IPS-18a (cell line): Measurements from ENCODE around the gene VAX1.

Experiments
- H3K27ac ChIP-seq: one replicate; pipeline ENCODE4 v1.5.1; 2013; ENCODE audit warnings: low read length
- H3K27me3 ChIP-seq: one replicate; pipeline ENCODE4 v1.6.1; 2013; ENCODE audit warnings: mild to moderate bottlenecking, low read length; ENCODE audit not compliant: control insufficient read depth, insufficient read depth
- H3K36me3 ChIP-seq: one replicate; pipeline ENCODE4 v1.6.1; 2013; ENCODE audit warnings: low read depth, low read length; ENCODE audit not compliant: control insufficient read depth
- H3K4me1 ChIP-seq: one replicate; pipeline ENCODE4 v1.6.1; 2013; ENCODE audit warnings: low read depth, low read length; ENCODE audit not compliant: control insufficient read depth
- H3K4me3 ChIP-seq: one replicate; pipeline ENCODE4 v1.5.1; 2013; ENCODE audit warnings: low read length
- H3K9ac ChIP-seq: one replicate; pipeline ENCODE4 v1.6.1; 2013; ENCODE audit warnings: mild to moderate bottlenecking, low read length, moderate library complexity
- H3K9me3 ChIP-seq: one replicate; pipeline ENCODE4 v1.6.1; 2013; ENCODE audit warnings: low read depth, low read length; ENCODE audit not compliant: control insufficient read depth

VAX1 gene

DNA sequence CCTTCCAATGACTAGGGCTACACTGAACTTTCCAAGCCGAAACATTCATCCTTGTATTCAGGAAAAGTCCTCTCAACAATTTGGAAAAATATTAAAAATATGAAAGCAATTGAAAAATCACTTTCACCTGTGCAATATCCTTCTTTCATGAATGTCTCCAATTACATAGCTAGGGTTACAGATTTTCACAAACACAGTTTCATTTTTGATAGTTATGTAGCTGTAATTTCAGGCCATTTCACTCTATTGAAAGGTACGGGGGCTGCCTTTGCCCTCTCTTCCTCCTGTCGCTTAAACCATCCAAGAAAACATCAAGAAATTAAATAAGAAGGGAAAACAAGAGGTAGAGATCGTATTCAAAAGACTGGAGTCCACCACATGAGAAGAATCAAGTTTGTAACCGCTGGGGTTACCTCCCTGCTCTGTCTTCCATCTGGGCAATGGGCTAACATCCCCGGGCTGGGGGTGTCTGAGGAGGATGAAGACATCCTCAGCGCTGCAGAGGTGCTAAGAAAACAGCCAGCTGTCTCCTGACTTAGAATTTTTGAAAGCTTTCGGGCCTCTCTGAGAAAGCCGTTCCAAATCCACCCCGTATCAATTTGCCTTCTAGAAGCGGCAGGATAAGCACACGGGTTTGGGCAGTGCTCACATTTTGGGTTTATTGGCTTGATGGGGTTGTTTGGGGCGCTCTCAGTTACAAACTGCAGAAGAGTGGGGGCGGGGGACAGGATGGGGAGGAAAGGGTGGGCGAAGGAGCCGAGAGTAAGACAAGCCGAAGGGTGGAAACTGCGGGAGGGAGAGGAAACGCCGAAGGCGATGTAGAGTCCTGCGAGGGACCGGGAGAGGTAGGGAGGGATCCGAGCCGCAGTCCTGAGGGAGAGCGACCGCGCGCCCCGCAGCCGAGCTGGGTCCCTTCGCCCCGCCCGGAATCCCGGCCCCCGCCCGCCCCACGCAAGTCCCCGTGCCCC is 24.3 kb upstream of the VAX1 start:
- H3K27me3 ChIP-seq, result peaks cover 100% of the 10 kb centered on the region
- H3K4me3 ChIP-seq, result peak overlapping the region; percentile 12
- H3K36me3 ChIP-seq, result no peaks in the 10 kb centered on the region
- H3K27ac ChIP-seq, result no peak overlapping the region
- H3K9me3 ChIP-seq, result no peaks in the 10 kb centered on the region
- no peak overlapping the region for H3K9ac ChIP-seq
- H3K4me1 ChIP-seq, result peaks cover 27% of the 10 kb centered on the region

DNA sequence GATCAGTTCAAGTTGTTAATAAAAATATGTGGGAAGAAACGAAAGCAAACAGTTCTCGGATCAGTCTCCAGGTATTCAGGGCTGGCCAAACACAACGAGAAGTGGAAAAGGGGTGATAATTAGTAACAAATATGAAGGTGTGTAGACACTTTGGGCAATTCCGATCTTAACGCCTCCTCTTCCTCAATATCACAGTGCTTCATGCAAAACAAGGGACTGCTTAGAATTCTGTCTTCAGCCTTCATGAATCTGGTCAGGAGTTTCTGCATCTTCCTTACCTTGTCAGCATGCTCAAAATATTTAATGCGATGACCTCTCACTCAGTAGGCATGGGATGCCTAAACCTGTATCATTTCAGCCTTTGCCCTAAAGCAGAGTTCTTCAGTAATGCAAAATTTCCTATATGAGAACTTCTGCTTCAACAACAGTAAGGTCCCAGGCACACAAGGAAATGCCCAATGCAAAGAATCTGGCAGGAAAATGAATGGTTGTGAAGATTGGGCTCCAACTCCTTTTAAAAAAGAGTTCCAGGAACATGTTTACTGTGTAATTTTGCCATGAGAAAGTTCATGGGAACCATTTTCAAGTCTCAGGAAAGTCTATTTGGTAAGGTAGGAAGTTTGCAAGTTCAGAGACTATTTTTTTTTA is 23.4 kb upstream of the VAX1 start:
- Histone ChIP-seq H3K9me3 (no peaks in the 10 kb centered on the region), H3K4me1 (peaks cover 27% of the 10 kb centered on the region), H3K36me3 (no peaks in the 10 kb centered on the region), H3K4me3 (no peak overlapping the region), H3K27ac (no peak overlapping the region), H3K9ac (no peak overlapping the region), H3K27me3 (peaks cover 100% of the 10 kb centered on the region)

- Histone ChIP-seq H3K9me3 (no peaks in the 10 kb centered on the region), H3K36me3 (no peaks in the 10 kb centered on the region), H3K27me3 (peaks cover 100% of the 10 kb centered on the region), H3K27ac (no peak overlapping the region), H3K4me1 (peaks cover 27% of the 10 kb centered on the region), H3K9ac (peak overlapping the region; percentile 1), H3K4me3 (no peak overlapping the region)
Measured at GRCh38 chr10:117160567-117160966, 22.5 kb upstream of the VAX1 start.

DNA sequence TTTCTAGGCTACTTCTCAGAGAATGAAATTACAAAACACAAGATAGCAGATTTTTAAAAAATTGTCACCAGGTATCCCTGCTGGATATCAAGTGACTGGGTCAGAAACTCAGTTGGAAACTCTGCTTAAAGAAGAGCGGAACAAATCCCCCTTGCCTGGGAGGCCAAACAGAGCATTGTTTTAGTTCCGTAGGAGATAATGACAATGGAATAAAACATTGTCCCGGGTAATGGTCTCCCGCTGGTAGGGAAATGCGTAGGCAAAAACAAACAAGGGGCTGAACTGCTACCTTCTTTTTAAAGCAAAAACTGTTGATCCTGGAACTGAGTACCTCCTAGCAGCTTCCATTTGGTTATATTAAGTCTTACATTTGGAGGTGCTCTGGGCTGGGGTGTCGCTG is 21.3 kb upstream of the VAX1 start:
- Histone ChIP-seq H3K27me3 (peaks cover 100% of the 10 kb centered on the region), H3K9me3 (no peaks in the 10 kb centered on the region), H3K4me3 (peak overlapping the region; percentile 28), H3K9ac (no peak overlapping the region), H3K36me3 (no peaks in the 10 kb centered on the region), H3K27ac (no peak overlapping the region), H3K4me1 (peaks cover 27% of the 10 kb centered on the region)

GRCh38 chr10:117158297-117158696 is 20.2 kb upstream of the VAX1 start:
- Histone ChIP-seq H3K4me3 (no peak overlapping the region), H3K27me3 (peaks cover 100% of the 10 kb centered on the region), H3K36me3 (no peaks in the 10 kb centered on the region), H3K9me3 (no peaks in the 10 kb centered on the region), H3K4me1 (peaks cover 27% of the 10 kb centered on the region), H3K27ac (no peak overlapping the region), H3K9ac (no peak overlapping the region)

DNA sequence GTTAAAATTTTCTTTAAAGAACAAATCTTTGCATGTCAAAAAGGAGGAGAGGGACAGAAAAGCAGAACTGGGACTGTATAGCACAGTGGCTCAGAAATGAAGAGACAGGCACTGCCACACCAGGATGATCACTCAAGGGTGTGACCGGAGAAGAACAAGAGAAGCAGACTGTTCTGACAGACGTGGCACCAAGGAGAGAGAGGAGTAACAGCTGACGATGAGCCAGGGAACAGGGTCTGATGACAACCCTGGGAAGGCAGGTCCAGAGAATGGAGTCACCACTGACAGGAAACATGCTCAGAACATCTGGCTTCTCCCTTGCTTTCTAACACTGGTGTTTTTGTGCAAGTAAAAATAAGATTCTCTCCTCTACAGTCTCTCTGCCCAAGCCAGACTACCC is 14.6 kb upstream of the VAX1 start:
- no peaks in the 10 kb centered on the region for H3K36me3 ChIP-seq
- no peaks in the 10 kb centered on the region for H3K9me3 ChIP-seq
- peaks cover 95% of the 10 kb centered on the region for H3K27me3 ChIP-seq
- H3K27ac ChIP-seq, result no peak overlapping the region
- H3K4me3 ChIP-seq, result no peak overlapping the region
- no peak overlapping the region for H3K9ac ChIP-seq
- no peaks in the 10 kb centered on the region for H3K4me1 ChIP-seq

- peaks cover 4% of the 10 kb centered on the region for H3K9me3 ChIP-seq
- H3K4me3 ChIP-seq, result no peak overlapping the region
- H3K9ac ChIP-seq, result no peak overlapping the region
- H3K36me3 ChIP-seq, result no peaks in the 10 kb centered on the region
- no peaks in the 10 kb centered on the region for H3K4me1 ChIP-seq
- peaks cover 95% of the 10 kb centered on the region for H3K27me3 ChIP-seq
- no peak overlapping the region for H3K27ac ChIP-seq
Measured at GRCh38 chr10:117148284-117148683, 10.2 kb upstream of the VAX1 start.

DNA sequence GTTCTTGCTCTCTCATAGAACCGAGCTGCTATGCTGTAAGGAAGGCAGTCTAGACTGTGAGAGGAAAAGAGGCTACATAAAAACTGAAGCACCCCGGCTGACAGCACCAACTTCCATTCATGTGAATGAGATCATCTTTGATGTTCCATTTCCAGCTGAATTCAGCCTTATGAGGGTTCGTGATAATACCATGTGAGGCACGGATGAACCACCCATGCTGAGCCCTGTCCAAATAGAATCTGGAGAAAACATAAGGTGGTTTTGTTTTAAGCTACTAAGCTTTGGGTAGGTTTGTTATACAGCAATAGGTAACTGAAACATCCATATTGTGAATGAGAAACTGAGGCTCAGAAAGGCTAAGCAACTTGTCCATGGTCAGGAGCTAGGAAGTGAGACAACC is 6.9 kb upstream of the VAX1 start:
- Histone ChIP-seq H3K4me3 (no peak overlapping the region), H3K27ac (no peak overlapping the region), H3K9me3 (peaks cover 4% of the 10 kb centered on the region), H3K9ac (no peak overlapping the region), H3K4me1 (no peaks in the 10 kb centered on the region), H3K36me3 (no peaks in the 10 kb centered on the region), H3K27me3 (peaks cover 100% of the 10 kb centered on the region)

DNA sequence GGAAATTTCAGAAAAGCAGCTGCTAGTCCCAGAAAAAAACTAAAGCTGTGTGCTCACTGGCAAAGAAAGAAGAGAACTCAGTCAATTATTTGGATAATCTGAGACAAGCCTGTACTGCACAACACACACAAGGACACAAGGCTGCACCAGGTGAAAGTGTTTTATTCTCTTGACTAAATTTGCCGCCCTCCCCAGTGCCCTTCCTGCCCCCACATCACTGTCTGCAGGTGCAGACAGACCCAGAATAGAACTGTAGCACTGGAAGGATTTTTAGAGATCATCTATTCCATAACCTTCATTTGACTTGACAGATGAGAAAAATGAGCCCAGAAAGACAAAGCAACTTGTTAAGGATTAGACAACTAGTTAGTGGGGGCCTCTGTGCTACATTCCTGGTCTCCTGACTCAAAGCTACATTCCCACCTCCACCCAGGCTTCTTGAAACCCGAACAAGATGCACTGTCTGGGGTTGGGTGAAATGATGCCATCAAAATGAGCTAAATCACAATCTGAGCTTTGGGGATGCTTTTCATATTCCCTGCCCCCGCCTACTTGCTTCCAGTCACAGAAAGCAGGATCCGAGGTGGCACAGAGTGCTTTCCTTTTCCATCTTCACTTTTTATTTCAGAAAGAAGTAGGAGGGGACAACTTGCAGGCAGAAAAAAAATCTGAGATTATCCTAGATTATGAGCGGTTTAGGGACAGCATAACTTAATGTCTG is 5.2 kb upstream of the VAX1 start:
- Histone ChIP-seq H3K36me3 (no peaks in the 10 kb centered on the region), H3K27ac (no peak overlapping the region), H3K9me3 (peaks cover 4% of the 10 kb centered on the region), H3K9ac (no peak overlapping the region), H3K27me3 (peaks cover 99% of the 10 kb centered on the region), H3K4me1 (peaks cover 8% of the 10 kb centered on the region), H3K4me3 (no peak overlapping the region)

DNA sequence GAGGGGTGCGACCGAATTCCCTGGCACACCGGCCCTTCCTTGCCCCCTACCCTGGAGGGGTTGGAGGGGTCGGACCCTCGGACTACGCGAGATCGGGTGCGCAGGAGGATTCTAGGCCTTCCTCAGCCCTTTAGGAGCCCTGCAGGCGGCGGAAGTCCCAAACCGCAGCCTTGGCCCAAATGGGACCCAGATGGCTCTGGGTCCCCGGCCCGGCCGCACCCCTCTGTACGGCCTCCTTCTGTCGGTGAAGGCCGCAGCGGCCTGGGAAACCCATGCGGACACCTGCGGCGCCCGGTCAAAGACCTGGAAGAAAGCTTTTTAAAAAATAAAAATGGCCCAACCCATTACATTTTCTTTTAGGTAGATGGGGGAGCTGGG is 2.4 kb upstream of the VAX1 start:
- peaks cover 99% of the 10 kb centered on the region for H3K27me3 ChIP-seq
- H3K9me3 ChIP-seq, result peaks cover 4% of the 10 kb centered on the region
- H3K4me3 ChIP-seq, result no peak overlapping the region
- H3K4me1 ChIP-seq, result peaks cover 17% of the 10 kb centered on the region
- no peak overlapping the region for H3K9ac ChIP-seq
- no peaks in the 10 kb centered on the region for H3K36me3 ChIP-seq
- H3K27ac ChIP-seq, result no peak overlapping the region
